Lower leg skin (tissue), 4 donors: ENCODE measurements around the gene SERPINA1. TPM values are rescaled to one million over a fixed set of nuclear protein-coding genes. Genes with fewer than 3 reads are reported as not detected.
A peak's percentile ranks its signal among the peaks of the same experiment; 100 is the strongest.

Experiments used
- DNase-seq, 2 donors: peaks; one replicate each; pipeline ENCODE4 v3.0.0-alpha.2; 2019; ENCODE audit warnings: low spot score in 2 of 2
- H3K4me3 ChIP-seq: fragments of 200-600 bp; sonication (generic); 2 replicates; pipeline ENCODE4 v1.5.1; 2017; ENCODE audit warnings: mild to moderate bottlenecking, low read depth; ENCODE audit not compliant: poor library complexity, severe bottlenecking
- CTCF ChIP-seq, 3 donors: fragments of 450-650 bp; IDR thresholded peaks; one replicate each; pipeline ENCODE4 v1.5.1; 2016; ENCODE audit warnings: antibody characterized with exemption in 3 of 3, mild to moderate bottlenecking in 3 of 3, moderate library complexity in 2 of 3
- POLR2A ChIP-seq, 2 donors: fragments of 450-650 bp; IDR thresholded peaks; one replicate each; pipeline ENCODE4 v1.6.1; 2016 to 2017; ENCODE audit warnings: antibody characterized with exemption in 2 of 2, mild to moderate bottlenecking in 1 of 2, moderate library complexity in 1 of 2
- WGBS, 2 donors: methylation state at CpG; one replicate each; pipeline ENCODE4 v1.1.5; 2018; 5-methylcytosine and 5-hydroxymethylcytosine counted together
- intact Hi-C: fragments of 100-400 bp; cut with DNase I; formaldehyde crosslinking; loops from one replicate; pipeline ENCODE4 v1.15.0; 2023; ENCODE audit warnings: low total_unique reads
- total RNA-seq, 4 donors: library from RNA; depleted of rRNA; stranded (reverse); fragments of >200 nt; gene quantifications; one replicate each; pipeline ENCODE4 v1.1.0, GENCODE V29; 2016

The SERPINA1 gene
- total RNA-seq, 4 donors from 2014 or later = 0.93 to 6.2 (median 3.9) TPM; not detected in 1

DNA sequence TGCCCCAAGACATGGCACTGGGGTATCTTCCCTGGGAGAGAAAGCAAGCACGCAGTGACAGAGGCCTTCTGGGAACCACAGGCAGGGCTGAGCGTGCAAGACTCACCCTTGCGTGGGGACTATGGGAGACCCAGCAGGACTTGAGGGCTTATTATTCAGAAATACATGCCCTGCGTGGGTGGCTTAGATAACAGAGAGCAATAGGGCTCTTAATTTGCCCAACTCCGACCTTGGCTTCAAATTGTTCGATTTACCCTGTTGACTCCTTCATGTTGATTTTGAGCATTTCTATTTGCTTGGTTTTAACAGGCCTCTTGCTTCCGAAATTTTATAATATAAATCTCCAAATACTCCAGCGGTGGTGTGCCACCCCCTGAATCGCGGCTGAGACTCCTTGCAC lies 5.1 kb upstream of the SERPINA1 start:
- intact Hi-C loops = no loop called here
- no peak for DNase-seq
- 83 to 88% methylated on average over 10 of the region's 10 CpGs for WGBS, 2 donors
- H3K4me3 ChIP-seq = no peak overlapping the region
- TF ChIP-seq CTCF (IDR thresholded peaks at IDR 0.05) (no peak), POLR2A (IDR thresholded peaks at IDR 0.05) (no peak)

- DNase-seq = peak in 1 of 2 donors; percentile 31
- intact Hi-C loops = no loop called here
- WGBS, 2 donors = 71 to 81% methylated on average over 5 of the region's 5 CpGs
These were observed 4.1 kb upstream of the SERPINA1 start for GRCh38 chr14:94392510-94392935.

DNA sequence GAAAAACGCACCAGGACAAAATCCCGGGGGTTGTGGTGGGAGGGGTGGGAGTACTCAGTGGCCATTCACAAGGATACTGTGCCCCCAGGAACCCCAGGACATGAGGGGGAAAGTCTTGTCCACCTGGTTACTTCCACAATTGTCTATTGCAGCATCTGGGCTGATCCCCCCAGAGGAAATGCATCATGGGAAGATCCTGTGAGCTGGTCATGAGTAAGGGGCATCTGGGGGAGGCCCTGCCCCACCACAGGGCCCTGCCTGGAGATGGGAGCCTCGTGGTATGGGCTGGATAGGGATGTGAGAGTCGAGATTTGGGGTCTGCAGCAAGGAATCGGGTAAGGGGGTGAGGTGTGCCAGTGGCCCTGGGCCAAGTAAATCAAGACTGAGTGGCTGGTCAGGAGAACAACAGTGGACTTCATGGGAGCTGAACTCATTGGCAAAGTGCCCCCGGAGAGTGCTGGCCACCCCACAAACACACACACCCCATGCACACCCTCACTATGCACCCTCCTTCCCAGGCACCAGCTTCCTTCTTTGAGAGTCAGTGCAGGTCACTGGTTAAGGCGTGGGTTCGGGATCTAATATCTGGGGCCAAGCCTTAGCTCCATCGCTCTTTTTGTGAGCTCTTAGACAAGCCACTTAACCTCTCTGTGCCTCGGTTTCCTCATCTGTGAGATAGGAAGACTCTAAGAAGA lies 3.0 kb upstream of the SERPINA1 start:
- H3K4me3 ChIP-seq = no peak overlapping the region
- peak in 1 of 2 donors; percentile 78 for DNase-seq
- intact Hi-C loops = no loop called here
- no peak for TF ChIP-seq CTCF (IDR thresholded peaks at IDR 0.05)
- TF ChIP-seq POLR2A (IDR thresholded peaks at IDR 0.05) = no peak
- 84% methylated on average over 10 of the region's 10 CpGs for WGBS, 2 donors

More at GRCh38 chr14:94392510-94392935, 4.1 kb upstream of the SERPINA1 start:
- TF ChIP-seq CTCF (IDR thresholded peaks at IDR 0.05) = no peak
- no peak for TF ChIP-seq POLR2A (IDR thresholded peaks at IDR 0.05)
- no peak overlapping the region for H3K4me3 ChIP-seq

- no peak overlapping the region for H3K4me3 ChIP-seq
- no peak for TF ChIP-seq CTCF (IDR thresholded peaks at IDR 0.05)
- no peak for TF ChIP-seq POLR2A (IDR thresholded peaks at IDR 0.05)
- intact Hi-C loops = no loop called here
- WGBS, 2 donors = 28 to 36% methylated on average over 7 to 12 of the region's 12 CpGs
- DNase-seq = peak in 1 of 2 donors; percentile 87
These were observed 2.1 kb upstream of the SERPINA1 start for GRCh38 chr14:94390372-94391086.

GRCh38 chr14:94389731-94390371 lies 1.4 kb upstream of the SERPINA1 start:
- no peak for TF ChIP-seq POLR2A (IDR thresholded peaks at IDR 0.05)
- no peak for TF ChIP-seq CTCF (IDR thresholded peaks at IDR 0.05)
- WGBS, 2 donors = 83 to 88% methylated on average over 10 of the region's 10 CpGs
- peak in 1 of 2 donors; percentile 58 for DNase-seq
- no peak overlapping the region for H3K4me3 ChIP-seq
- intact Hi-C loops = no loop called here
